A204.1 (cell line): Measurements from ENCODE around the gene ARHGAP27.
"Not testable (repeated sequence)": the region's sequence is repeated elsewhere in the genome, so short reads cannot be mapped to it uniquely, and the experiment has no call there.

Experiments used
- FAIRE-seq: peaks from 2 replicates; lab custom pipeline; 2012; peaks lifted over from hg19 to GRCh38; lab: Jason Lieb, UNC

The ARHGAP27 gene

DNA sequence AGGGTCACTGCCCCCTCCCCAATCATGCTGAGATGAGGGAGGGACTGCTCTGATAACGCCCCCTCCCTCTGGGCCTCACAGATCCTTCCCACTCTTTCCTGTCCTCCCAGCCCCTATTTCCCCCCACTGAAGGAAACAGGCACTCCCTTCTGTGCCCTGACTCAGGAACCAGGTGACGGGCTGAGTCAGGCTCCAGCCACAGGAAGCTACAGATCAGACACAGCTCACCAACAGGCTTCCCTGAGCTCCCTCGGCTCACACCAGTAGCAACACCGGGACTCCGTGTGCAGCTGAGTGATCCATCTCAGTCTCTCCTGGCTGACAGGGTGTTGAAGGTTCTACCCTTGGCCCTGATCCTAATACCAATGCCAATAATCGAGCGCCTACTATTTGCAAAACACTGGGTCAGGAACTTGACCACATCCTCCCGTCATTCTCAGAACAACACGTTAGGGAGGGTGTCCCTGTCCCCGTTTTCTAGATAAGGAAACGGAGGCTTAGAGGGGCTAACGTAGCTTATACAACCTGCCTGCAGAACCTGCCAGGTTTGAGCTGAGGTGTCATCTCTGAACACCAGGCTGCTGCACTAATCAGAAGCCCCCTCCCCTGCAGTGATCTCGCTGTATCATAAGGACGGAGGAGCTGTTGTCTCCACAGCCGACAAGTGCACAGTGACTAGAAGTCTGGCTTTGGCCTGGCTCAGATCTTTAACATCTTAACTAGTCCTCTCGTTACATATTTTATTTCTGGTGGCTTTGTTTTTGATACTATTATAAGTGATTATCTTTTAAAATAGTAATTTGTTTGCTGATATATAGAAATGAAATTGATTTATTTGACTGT, 13.5 kb upstream of the ARHGAP27 start:
- not testable (repeated sequence) for FAIRE-seq

DNA sequence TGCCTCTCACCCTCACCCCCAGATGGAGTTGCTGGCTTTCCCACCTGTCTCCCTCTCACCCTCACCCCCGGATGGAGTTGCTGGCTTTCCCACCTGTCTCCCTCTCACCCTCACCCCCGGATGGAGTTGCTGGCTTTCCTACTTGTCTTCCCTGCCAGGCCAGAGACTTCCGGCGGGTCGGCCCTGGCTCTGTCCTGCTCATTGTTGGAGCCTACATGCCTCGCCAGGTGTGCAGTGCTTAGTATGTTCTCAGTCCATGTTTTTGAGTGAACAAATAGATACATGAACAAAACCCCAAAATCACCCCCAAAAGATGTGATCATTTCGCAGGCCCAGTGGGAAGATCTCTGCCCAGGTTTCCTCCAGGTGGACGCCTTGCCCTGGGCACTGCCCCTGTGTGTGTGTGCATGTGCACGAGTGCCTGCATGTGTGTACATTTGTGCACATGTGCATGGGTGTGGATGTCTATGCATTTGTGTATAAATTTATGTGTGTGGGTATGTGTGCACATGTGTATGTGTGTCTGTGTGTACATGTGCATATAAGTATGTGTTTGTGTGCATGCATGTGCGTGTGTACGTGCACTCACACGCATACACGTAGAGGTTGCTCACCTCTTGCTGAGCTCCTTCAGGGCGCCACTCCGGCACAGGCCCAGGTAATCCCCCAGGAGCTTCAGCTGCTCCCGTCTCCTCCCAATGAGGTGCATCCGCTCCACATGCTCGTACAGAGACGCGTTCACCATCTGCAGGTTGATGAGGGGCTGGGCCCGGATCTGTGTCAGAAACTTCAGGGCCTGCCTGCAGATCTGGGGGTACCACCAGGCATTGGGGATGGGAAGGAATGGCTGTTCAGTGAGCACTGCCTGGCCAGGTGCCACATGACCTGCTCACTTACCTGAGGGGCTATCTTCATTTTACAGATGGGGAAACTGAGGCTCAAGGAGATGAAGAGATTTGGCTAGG, 12.5 kb upstream of the ARHGAP27 start:
- not testable (repeated sequence) for FAIRE-seq

GRCh38 chr17:45444301-45444700, 11.6 kb upstream of the ARHGAP27 start:
- not testable (repeated sequence) for FAIRE-seq

- not testable (repeated sequence) for FAIRE-seq
These were observed 10.9 kb upstream of the ARHGAP27 start for GRCh38 chr17:45443371-45444260.

- no peak for FAIRE-seq
These were observed 9.0 kb upstream of the ARHGAP27 start for GRCh38 chr17:45441526-45442310.

DNA sequence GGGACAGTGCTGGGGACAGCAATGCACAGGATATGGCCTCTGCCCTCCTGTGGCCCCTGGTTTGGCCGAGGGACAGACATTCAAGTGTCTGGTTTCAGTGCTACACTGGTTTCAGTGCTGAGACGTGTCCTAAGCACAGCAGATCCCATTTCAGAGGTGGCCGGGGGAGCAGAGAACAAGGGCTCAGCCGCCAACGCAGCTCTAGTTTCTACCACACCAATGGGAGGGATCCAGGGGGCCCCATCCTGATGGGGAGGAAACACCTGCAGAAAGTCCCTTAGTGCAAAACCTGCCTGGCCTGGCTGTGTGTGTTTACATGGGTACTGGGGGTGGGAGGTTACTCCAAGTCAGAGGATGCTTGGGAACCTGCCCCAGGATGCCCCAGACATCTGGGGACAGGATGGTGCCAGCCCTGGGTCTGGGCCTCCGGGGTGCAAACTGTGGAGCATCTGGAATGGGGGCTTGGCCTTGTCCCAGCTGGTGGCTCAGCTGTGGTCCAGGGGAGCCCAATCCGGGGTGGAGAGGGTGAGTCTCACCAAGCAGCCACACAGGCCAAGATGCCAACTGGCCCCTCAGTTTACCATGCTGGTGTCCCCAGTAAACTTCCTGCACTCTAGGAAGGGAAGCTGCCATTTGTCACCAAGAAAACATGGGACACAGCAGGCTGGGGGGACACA, 8.3 kb upstream of the ARHGAP27 start:
- FAIRE-seq: not testable (repeated sequence)

GRCh38 chr17:45440161-45440778, 7.6 kb upstream of the ARHGAP27 start:
- FAIRE-seq: no peak

GRCh38 chr17:45438931-45439610, 6.4 kb upstream of the ARHGAP27 start:
- FAIRE-seq: no peak

- FAIRE-seq: no peak
These were observed 5.0 kb upstream of the ARHGAP27 start for GRCh38 chr17:45437465-45438283.

- no peak for FAIRE-seq
These were observed 4.2 kb upstream of the ARHGAP27 start for GRCh38 chr17:45436625-45437464.

DNA sequence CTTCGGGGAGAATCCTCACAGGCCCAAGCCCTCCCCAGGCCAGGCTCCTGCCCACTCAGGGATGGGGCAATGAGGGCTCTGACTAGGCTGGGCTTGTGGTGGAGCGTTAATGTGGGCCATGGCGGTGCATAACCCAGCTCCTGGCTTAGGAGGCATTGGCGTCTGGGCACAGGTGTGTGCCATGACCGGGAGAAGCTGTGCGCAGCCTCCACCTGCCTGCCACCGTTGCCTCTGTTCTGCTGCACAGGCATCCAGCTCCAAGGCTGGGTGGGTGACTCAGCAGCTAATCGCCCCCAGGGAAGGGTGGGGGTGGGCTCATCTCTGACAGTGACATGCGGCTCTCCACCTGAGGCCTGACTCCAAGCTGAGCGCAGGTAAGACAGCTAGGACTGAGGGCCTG, 3.5 kb upstream of the ARHGAP27 start:
- FAIRE-seq: no peak

DNA sequence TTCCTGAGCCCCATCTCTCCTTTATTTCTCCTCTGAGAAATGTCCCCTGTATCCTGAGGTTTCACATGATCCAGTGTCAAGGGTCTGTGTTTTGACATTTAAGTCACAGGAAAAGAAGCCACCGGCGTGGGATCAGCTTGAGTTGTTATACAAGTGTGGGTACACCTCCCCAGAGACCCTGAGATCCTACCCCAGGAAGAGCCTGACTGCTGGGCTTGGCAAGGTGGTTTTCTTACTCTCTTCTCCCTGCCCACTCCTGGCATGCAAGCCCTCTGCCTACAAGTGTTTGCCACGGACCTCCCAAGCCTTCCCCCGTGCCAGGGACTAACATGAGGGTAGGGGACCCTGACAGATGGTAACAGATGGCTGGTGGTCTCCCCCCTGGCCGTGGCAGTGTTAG, 2.8 kb upstream of the ARHGAP27 start:
- FAIRE-seq: no peak

DNA sequence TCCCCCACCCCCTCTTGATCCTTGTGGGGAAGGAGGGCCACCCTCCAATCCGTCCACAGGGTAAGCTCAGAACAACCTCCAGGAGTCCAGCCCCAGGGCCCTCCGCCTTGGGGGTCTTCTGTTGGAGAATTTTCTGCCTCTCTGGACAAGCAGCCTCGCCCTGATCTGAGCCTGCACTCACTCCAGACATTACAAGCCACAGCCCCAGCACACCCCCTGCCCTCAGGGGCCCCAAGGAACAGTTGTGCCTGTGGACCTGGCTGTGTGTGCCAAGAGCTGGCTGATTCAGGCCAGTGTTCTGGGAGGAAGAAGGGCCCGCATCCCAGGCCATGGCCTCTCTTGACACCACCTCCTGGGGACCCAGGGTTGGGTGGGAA, 477 bp upstream of the ARHGAP27 start:
- FAIRE-seq: no peak

- FAIRE-seq: no peak
These were observed 902 bp downstream of the ARHGAP27 start for GRCh38 chr17:45431531-45432404.

DNA sequence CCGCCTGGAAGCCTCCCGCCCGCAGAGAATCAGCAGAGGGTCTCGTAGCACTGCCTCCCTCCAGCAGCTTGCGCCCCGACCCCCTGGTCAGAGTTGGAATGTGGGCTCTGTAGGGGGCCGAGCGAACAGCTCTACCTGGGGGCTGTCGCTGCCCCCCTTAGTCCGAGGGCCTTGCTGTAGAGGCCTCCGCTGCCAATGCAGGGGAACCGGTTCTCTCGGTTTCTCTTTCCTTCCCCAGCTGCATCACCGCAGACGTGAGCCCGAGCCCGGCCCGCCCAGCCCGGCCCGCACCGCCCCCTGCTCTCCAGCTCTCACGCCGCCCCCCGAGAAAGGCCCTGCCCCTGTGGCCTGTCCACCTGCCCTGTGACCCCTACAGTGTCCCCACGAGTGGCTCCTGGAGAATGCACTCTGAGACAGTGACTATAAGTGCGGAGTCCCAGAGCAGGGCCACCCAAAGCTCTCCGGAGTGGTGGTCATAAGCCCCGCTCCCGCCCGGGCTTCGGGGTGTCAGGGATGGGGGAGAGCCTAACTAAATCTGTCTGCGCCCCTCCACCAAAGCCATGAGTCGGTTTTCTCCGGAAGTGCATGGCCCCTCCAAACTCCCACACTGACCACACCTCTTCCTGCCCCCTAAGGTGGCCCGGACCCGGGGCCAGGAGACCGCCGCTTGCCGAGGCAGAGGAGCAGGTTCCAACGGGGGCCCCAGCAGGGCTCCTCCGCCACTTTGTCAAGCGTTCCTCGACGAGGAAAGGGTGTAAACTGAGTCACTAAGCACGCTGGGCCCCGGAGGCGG, 1.7 kb downstream of the ARHGAP27 start:
- FAIRE-seq: no peak
